C4-2B (cell line): ENCODE results near the gene OGA.
A peak's percentile ranks its signal among the peaks of the same experiment; 100 is the strongest.

Experiments used
- H3K27ac ChIP-seq: fragments of 450-650 bp; 2 replicates; pipeline ENCODE4 v1.5.1; 2017
- ZFX ChIP-seq: fragments of 450-650 bp; IDR thresholded peaks from 2 replicates; pipeline ENCODE4 v1.6.1; 2017
- TF ChIP-seq, protein P1 (sequence below): fragments of 450-650 bp; conservative IDR thresholded peaks from 2 replicates; pipeline ENCODE4 v1.5.1; 2017; ENCODE audit warnings: mild to moderate bottlenecking

Gene OGA

DNA sequence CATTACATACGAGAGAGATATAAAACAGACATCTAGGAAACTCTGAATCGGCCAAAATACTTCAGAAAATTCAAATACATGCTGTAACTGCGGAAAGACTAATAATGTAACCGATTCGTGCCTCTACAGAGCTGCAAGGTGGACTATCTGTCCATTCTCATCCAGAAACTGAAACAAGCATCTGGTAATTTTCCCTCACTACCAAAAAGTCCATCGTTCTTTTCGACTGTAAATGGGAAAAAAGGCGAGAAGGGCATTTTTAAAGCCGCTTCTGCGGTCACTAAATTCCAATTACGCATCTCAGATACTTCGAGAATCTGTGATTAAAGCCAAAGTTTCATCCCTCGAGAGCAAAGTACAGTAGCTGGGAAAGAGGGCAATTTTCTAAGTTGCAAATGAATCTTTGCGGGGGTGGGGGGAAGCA is 1.3 kb downstream of the OGA start:
- TF ChIP-seq ZFX: no peak
- TF ChIP-seq, protein P1, sequence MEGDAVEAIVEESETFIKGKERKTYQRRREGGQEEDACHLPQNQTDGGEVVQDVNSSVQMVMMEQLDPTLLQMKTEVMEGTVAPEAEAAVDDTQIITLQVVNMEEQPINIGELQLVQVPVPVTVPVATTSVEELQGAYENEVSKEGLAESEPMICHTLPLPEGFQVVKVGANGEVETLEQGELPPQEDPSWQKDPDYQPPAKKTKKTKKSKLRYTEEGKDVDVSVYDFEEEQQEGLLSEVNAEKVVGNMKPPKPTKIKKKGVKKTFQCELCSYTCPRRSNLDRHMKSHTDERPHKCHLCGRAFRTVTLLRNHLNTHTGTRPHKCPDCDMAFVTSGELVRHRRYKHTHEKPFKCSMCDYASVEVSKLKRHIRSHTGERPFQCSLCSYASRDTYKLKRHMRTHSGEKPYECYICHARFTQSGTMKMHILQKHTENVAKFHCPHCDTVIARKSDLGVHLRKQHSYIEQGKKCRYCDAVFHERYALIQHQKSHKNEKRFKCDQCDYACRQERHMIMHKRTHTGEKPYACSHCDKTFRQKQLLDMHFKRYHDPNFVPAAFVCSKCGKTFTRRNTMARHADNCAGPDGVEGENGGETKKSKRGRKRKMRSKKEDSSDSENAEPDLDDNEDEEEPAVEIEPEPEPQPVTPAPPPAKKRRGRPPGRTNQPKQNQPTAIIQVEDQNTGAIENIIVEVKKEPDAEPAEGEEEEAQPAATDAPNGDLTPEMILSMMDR: no peak

DNA sequence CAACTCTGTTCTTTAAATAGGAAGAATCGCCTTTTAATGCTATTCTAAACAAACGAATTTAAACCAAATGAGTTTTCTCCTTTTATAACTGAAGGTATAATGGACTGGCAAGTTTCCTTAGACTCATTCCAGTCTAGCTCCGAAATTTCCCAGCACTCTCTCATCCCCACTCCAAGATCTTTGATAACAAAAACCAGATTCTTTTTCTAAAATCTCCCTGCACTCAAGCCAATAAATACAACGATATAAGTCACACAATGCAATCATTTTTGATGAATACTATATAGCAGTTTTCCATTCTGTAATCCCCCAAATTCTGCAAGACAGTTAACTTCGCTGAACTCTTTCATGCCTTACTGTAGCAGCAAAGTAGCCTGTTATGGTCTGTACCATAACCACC is 1.9 kb downstream of the OGA start:
- TF ChIP-seq, protein P1: no peak
- TF ChIP-seq ZFX: no peak
- peak overlapping the region; percentile 36; the same call in 1 of the 2 replicates for H3K27ac ChIP-seq

More for the DNA sequence above, 1.3 kb downstream of the OGA start:
- H3K27ac ChIP-seq: peak overlapping the region; percentile 90

DNA sequence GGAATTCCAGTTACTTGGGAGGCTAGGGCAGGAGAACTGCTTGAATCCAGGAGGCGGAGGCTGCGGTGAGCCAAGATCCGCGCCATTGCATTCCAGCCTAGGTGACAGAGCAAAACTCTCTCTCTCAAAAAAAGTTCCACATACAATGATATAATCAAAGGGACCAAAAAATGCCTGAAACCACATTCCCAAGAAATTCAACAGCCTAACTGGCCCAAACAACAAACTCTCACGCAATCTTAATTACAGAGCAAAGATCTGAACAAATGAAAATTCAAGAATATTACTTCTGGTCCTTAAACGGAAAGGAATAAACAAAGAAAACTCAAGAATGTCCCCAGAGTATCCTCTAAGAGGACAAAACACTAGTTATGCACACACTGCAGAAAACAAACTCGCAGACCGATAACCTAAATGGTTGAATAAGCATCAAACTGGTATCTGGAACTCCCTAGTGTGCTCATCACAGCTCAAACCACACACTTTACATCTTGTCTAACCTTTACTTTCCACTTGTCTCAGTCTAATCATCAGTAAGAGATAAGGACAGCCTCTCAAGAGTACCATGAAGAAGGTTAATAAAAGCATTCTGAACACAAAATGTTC is 3.7 kb downstream of the OGA start:
- H3K27ac ChIP-seq: no peak overlapping the region
- TF ChIP-seq, protein P1: no peak
- no peak for TF ChIP-seq ZFX

DNA sequence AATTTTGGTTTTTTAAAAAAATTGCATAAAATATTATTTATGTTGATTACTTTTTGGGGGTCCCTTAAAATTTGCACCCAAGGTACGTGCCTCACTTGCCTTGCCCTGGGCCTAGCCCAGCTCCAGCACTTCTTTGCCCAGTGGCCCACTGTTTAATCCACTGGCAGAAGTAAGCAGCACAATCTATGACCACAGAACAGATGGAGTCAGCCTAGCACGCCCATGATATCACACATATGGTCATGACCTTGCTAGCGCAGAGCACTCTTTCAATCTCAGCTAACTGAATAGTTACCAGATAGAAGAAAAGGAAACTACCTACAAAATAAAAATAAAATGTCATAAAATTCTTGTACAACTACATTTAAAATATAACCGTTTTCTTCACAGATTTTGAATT is 5.6 kb downstream of the OGA start:
- no peak for TF ChIP-seq ZFX
- TF ChIP-seq, protein P1: no peak
- no peak overlapping the region for H3K27ac ChIP-seq

DNA sequence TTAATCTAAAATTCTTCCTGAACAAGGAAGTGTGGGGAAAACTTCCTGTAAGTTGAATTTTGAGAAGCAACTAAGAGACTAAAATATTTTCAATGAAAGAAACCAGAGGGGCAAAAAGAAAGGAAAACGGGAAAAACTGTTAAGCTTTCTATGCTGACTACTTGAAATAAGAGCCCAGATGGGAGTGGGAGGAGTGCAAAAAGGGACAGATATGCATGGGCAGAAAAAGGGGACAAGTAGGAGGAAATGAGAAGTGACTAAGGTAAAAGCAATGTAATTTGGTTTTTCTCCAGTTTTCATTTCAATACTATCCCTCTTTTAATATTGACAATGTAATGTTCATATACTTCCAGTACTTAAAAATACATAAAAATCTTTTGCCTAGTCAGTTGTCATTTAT is 11.1 kb downstream of the OGA start:
- no peak overlapping the region for H3K27ac ChIP-seq
- TF ChIP-seq, protein P1: no peak
- TF ChIP-seq ZFX: no peak

DNA sequence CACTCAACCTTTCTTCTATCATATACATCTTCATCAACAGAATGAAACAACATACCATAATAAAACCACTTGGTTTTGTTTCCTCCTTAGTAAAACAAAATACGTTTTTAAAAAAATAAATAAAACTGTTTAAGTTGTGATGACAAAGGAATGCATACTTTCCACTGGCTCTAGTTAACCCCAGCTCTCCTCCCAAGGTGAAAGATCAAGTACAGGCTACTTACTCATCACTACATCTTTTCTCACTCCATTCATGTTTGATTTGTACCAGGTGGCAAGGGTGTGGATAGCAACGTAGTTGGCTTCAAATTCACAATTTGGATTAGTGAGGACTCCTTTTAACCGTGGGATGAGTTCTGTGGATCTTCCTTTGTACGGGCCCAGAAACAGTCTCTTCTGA is 14.7 kb downstream of the OGA start:
- H3K27ac ChIP-seq: no peak overlapping the region
- TF ChIP-seq, protein P1: no peak
- TF ChIP-seq ZFX: no peak

DNA sequence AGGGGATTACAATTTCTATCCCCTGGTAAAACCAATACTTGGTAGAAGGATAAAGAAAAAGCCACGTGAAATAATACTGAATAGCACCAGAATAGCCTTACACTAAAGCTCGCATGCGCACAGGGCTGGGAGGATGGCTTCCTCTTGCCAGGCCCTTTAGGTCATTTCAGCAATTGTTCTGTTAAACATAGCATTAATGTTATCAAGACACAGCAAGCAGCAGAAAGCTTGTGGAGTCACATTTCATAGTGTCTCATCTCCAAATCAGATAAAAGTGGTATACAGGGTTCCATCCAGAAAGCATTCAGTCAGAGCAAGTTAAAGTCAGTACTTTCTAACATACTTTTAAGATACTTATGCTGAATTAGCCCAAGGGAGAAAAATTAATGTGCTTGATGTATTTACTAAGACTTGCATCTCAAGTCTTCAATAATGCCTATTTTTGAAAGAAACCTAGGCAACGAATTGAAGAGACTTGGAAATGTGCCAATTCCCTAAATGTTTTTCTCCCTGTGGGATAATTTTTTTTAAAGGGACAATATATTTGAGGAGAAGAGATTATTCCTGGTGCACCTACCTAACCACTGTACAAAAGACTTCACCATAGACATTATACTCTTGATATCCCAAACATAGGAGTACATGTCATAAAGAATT is 20.7 kb downstream of the OGA start:
- H3K27ac ChIP-seq: no peak overlapping the region
- no peak for TF ChIP-seq ZFX
- TF ChIP-seq, protein P1: no peak
